Neural progenitor cell (in vitro differentiated cells): ENCODE results near the gene FLAD1. TPM values are rescaled to one million over a fixed set of nuclear protein-coding genes. Genes with fewer than 3 reads are reported as not detected.

ENCODE experiments used
- DNase-seq: peaks from one replicate; pipeline ENCODE4 v3.0.0-alpha.2; 2016; ENCODE audit warnings: low spot score
- H2AFZ ChIP-seq: fragments of 200-600 bp; sonication (generic); replicated peaks from 2 replicates; pipeline ENCODE4 v1.6.1; 2016; ENCODE audit warnings: antibody characterized with exemption
- H3F3A ChIP-seq: fragments of 200-600 bp; sonication (generic); 2 replicates; pipeline ENCODE4 v1.6.1; 2016; ENCODE audit warnings: antibody characterized with exemption, low read depth
- H3K27ac ChIP-seq: fragments of 200-600 bp; sonication (generic); 2 replicates; pipeline ENCODE4 v1.5.1; 2016; ENCODE audit warnings: mild to moderate bottlenecking
- H3K27me3 ChIP-seq: fragments of 200-600 bp; sonication (generic); 2 replicates; pipeline ENCODE4 v1.6.1; 2016; ENCODE audit warnings: mild to moderate bottlenecking, moderate library complexity
- H3K36me3 ChIP-seq: fragments of 200-600 bp; sonication (generic); 2 replicates; pipeline ENCODE4 v1.5.1; 2016
- H3K4me1 ChIP-seq: fragments of 200-600 bp; sonication (generic); 2 replicates; pipeline ENCODE4 v1.6.1; 2016; ENCODE audit warnings: mixed run types
- H3K4me2 ChIP-seq: fragments of 200-600 bp; sonication (generic); 2 replicates; pipeline ENCODE4 v1.6.1; 2016
- H3K4me3 ChIP-seq: fragments of 200-600 bp; sonication (generic); 2 replicates; pipeline ENCODE4 v1.5.1; 2016
- H3K79me2 ChIP-seq: fragments of 200-600 bp; sonication (generic); 2 replicates; pipeline ENCODE4 v1.6.1; 2016; ENCODE audit warnings: low read depth
- H3K9ac ChIP-seq: fragments of 200-600 bp; sonication (generic); 2 replicates; pipeline ENCODE4 v1.6.1; 2016
- H3K9me3 ChIP-seq: fragments of 200-600 bp; sonication (generic); 2 replicates; pipeline ENCODE4 v1.5.1; 2016; ENCODE audit warnings: low read depth
- H4K20me1 ChIP-seq: fragments of 200-600 bp; sonication (generic); 2 replicates; pipeline ENCODE4 v1.6.1; 2016; ENCODE audit warnings: low read depth
- H3K27ac Mint-ChIP-seq: 3 replicates; pipeline ENCODE4 v1.8.0; 2021; ENCODE audit warnings: mixed read lengths
- H3K27me3 Mint-ChIP-seq: 2 replicates; pipeline ENCODE4 v1.8.0; 2022; ENCODE audit warnings: low read depth, mild to moderate bottlenecking, inconsistent platforms, moderate library complexity, mixed read lengths; ENCODE audit not compliant: insufficient read depth
- H3K36me3 Mint-ChIP-seq: 3 replicates; pipeline ENCODE4 v1.8.0; 2021; ENCODE audit warnings: mixed read lengths
- H3K4me1 Mint-ChIP-seq: 3 replicates; pipeline ENCODE4 v1.8.0; 2021; ENCODE audit warnings: mixed read lengths
- H3K4me3 Mint-ChIP-seq: 3 replicates; pipeline ENCODE4 v1.8.0; 2021; ENCODE audit warnings: mild to moderate bottlenecking, moderate library complexity, mixed read lengths
- H3K9me3 Mint-ChIP-seq: 3 replicates; pipeline ENCODE4 v1.8.0; 2020; ENCODE audit warnings: mixed read lengths
- CTCF ChIP-seq: fragments of 200-600 bp; sonication (generic); IDR thresholded peaks from 2 replicates; pipeline ENCODE4 v1.5.1; 2017; ENCODE audit warnings: antibody characterized with exemption, mild to moderate bottlenecking
- EZH2 ChIP-seq: fragments of 200-600 bp; sonication (generic); IDR thresholded peaks from 2 replicates; pipeline ENCODE4 v1.6.1; 2017; ENCODE audit warnings: antibody characterized with exemption, mild to moderate bottlenecking, moderate library complexity
- EZH2phosphoT487 ChIP-seq: fragments of 200-600 bp; sonication (generic); IDR thresholded peaks from 2 replicates; pipeline ENCODE4 v1.6.1; 2017; ENCODE audit warnings: antibody characterized with exemption
- total RNA-seq: library from RNA; depleted of rRNA; stranded (reverse); fragments of >200 nt; gene quantifications from 2 replicates; pipeline ENCODE4 v1.2.3, GENCODE V29; 2015; ENCODE audit warnings: low replicate concordance

The FLAD1 gene
- total RNA-seq, 1 donor from 2014 or later, result 19.3 TPM

GRCh38 chr1:155026588-155026987 lies 43.4 kb downstream of the FLAD1 start:
- H3K4me2 ChIP-seq, result no peak overlapping the region
- peaks cover 5% of the 10 kb centered on the region for H3K4me1 Mint-ChIP-seq
- no peaks in the 10 kb centered on the region for H3K4me1 ChIP-seq
- H3K9me3 Mint-ChIP-seq, result no peaks in the 10 kb centered on the region
- no peaks in the 10 kb centered on the region for H3K9me3 ChIP-seq
- peaks cover 14% of the 10 kb centered on the region for H3K27me3 Mint-ChIP-seq
- H3K27ac ChIP-seq, result no peak overlapping the region
- no peaks in the 10 kb centered on the region for H3K27me3 ChIP-seq
- no peak overlapping the region for H3K4me3 Mint-ChIP-seq
- no peak for DNase-seq
- H3K4me3 ChIP-seq, result no peak overlapping the region
- no peaks in the 10 kb centered on the region for H4K20me1 ChIP-seq
- TF ChIP-seq CTCF (no peak), EZH2phosphoT487 (no peak), EZH2 (no peak)
- no peak overlapping the region for H3K27ac Mint-ChIP-seq
- no peaks in the 10 kb centered on the region for H3F3A ChIP-seq
- H3K36me3 Mint-ChIP-seq, result no peaks in the 10 kb centered on the region
- no peak overlapping the region for H3K9ac ChIP-seq
- H3K36me3 ChIP-seq, result no peaks in the 10 kb centered on the region
- H2AFZ ChIP-seq, result no peak overlapping the region
- no peaks in the 10 kb centered on the region for H3K79me2 ChIP-seq

GRCh38 chr1:155029513-155030242 lies 46.5 kb downstream of the FLAD1 start:
- peak overlapping the region; percentile 10 for H3K27ac Mint-ChIP-seq
- no peaks in the 10 kb centered on the region for H3K4me1 ChIP-seq
- no peaks in the 10 kb centered on the region for H3K36me3 ChIP-seq
- no peaks in the 10 kb centered on the region for H3K9me3 Mint-ChIP-seq
- no peaks in the 10 kb centered on the region for H3F3A ChIP-seq
- H2AFZ ChIP-seq, result no peak overlapping the region
- no peak overlapping the region for H3K27ac ChIP-seq
- no peak overlapping the region for H3K9ac ChIP-seq
- H4K20me1 ChIP-seq, result no peaks in the 10 kb centered on the region
- peaks cover 5% of the 10 kb centered on the region for H3K4me1 Mint-ChIP-seq
- no peak overlapping the region for H3K4me3 Mint-ChIP-seq
- H3K9me3 ChIP-seq, result no peaks in the 10 kb centered on the region
- H3K27me3 Mint-ChIP-seq, result peaks cover 8% of the 10 kb centered on the region
- no peak overlapping the region for H3K4me2 ChIP-seq
- no peaks in the 10 kb centered on the region for H3K79me2 ChIP-seq
- DNase-seq, result no peak
- TF ChIP-seq EZH2, result no peak
- no peak for TF ChIP-seq CTCF
- no peak overlapping the region for H3K4me3 ChIP-seq
- H3K27me3 ChIP-seq, result no peaks in the 10 kb centered on the region
- no peaks in the 10 kb centered on the region for H3K36me3 Mint-ChIP-seq

DNA sequence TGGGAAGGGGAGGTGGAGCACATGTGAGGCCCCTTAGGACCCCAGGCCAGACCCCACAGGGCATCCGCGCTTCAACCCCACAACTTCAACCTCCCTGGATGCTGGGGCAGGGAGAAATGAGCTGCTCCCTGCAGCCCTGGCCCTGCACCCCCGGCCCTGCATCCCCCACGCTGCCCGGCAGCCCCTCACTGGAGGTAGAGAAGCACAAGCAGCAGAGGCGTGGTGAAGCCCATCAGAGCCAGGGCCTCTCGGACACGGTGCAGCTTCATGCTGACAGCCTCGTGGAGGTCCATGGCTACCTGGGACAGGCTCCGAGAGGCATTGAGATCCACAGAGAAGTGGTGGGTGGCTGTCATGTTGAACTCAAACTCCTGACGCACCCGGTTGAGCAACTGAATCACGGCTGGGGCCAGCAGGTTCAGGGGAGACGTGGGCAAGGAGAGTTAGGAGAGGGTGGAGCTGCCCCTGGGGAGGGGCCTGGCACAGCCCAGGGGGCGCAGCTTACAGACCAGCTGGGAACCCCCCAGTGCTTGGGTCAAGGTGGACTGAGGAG lies 47.2 kb downstream of the FLAD1 start:
- no peak overlapping the region for H3K4me3 Mint-ChIP-seq
- no peak overlapping the region for H3K4me3 ChIP-seq
- H3K79me2 ChIP-seq, result no peaks in the 10 kb centered on the region
- TF ChIP-seq CTCF (no peak), EZH2phosphoT487 (no peak), EZH2 (no peak)
- no peaks in the 10 kb centered on the region for H3K9me3 Mint-ChIP-seq
- no peak overlapping the region for H3K27ac Mint-ChIP-seq
- H3K4me1 Mint-ChIP-seq, result peaks cover 5% of the 10 kb centered on the region
- H3K27me3 Mint-ChIP-seq, result peaks cover 9% of the 10 kb centered on the region
- H3K27ac ChIP-seq, result no peak overlapping the region
- no peaks in the 10 kb centered on the region for H3K36me3 ChIP-seq
- H3K9ac ChIP-seq, result no peak overlapping the region
- no peak overlapping the region for H3K4me2 ChIP-seq
- no peak for DNase-seq
- H2AFZ ChIP-seq, result no peak overlapping the region
- H3K4me1 ChIP-seq, result no peaks in the 10 kb centered on the region
- H4K20me1 ChIP-seq, result no peaks in the 10 kb centered on the region
- no peaks in the 10 kb centered on the region for H3K27me3 ChIP-seq
- no peaks in the 10 kb centered on the region for H3K36me3 Mint-ChIP-seq
- no peaks in the 10 kb centered on the region for H3K9me3 ChIP-seq
- H3F3A ChIP-seq, result no peaks in the 10 kb centered on the region
